GM10248 (cell line): ENCODE results near the gene EPB41L4B.

ENCODE experiments used
- CTCF ChIA-PET: fragments of 300-600 bp; sonication (Branson Sonifier 250); formaldehyde crosslinking; extraction: SDS; loops from one replicate; lab custom pipeline; 2021; ENCODE audit warnings: antibody characterized with exemption; lab: Yijun Ruan, JAX
- POLR2A ChIA-PET: fragments of 350-650 bp; sonication (Branson Sonifier 250); formaldehyde crosslinking; extraction: SDS; loops from one replicate; lab custom pipeline; 2020; ENCODE audit warnings: antibody characterized with exemption; lab: Yijun Ruan, JAX
- DNase-seq: peaks from one replicate; pipeline ENCODE4 v3.0.0; 2012; ENCODE audit errors: extremely low spot score
- TF ChIP-seq, protein P1 (sequence below): IDR thresholded peaks from 2 replicates; pipeline ENCODE4 v1.5.1; 2012; ENCODE audit warnings: mild to moderate bottlenecking, low read depth; ENCODE audit errors: extremely low read depth, missing control alignments, control extremely low read depth

The EPB41L4B gene

DNA sequence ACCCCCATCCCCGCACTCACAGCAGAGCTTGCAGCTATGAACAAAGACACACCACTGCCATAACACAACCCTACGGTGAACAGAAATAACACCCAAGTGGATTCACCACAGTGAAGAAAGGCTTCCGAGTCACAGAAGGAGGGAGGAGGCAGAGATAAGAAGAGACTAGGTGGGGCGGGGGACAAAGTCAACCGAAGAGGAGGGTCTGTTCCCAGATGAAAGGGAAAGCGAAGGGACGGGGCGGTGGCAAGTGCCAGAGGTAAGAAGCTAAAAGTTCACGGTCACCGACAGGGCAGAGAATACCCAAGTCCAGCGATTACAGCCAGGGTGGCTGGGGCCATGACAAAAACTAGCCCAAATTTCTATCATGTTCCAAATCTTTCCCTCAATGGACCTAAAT lies 21.0 kb downstream of the EPB41L4B start:
- CTCF ChIA-PET, result interaction anchor here (1.2 kb wide), 1 partner anchor 13 kb away, joined by 4 read pairs; no protein-coding TSS in a partner anchor
- POLR2A ChIA-PET, result no interaction called here
- DNase-seq, result no peak
- TF ChIP-seq, protein P1, sequence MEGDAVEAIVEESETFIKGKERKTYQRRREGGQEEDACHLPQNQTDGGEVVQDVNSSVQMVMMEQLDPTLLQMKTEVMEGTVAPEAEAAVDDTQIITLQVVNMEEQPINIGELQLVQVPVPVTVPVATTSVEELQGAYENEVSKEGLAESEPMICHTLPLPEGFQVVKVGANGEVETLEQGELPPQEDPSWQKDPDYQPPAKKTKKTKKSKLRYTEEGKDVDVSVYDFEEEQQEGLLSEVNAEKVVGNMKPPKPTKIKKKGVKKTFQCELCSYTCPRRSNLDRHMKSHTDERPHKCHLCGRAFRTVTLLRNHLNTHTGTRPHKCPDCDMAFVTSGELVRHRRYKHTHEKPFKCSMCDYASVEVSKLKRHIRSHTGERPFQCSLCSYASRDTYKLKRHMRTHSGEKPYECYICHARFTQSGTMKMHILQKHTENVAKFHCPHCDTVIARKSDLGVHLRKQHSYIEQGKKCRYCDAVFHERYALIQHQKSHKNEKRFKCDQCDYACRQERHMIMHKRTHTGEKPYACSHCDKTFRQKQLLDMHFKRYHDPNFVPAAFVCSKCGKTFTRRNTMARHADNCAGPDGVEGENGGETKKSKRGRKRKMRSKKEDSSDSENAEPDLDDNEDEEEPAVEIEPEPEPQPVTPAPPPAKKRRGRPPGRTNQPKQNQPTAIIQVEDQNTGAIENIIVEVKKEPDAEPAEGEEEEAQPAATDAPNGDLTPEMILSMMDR, result no peak

DNA sequence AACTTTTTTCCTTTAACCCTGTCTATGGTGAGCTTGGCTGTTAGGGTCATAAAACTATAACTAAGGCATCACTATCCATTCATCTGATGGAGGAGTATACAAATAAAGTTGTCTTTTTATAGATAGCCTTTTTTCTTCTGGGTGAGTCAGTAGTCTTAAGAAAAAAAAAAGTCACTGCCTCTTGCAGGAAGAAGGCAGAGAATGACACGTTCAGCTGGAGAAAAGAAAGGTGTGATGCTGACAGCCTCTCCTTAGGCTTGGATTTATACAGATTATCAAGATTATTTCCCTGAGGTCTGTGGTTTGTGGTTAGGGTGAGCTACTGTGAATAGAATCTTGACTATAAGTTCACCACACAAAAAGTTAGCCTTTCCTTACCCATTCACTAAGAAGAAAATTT lies 23.0 kb downstream of the EPB41L4B start:
- POLR2A ChIA-PET, result no interaction called here
- CTCF ChIA-PET, result no interaction called here
- no peak for DNase-seq
- TF ChIP-seq, protein P1, result no peak

DNA sequence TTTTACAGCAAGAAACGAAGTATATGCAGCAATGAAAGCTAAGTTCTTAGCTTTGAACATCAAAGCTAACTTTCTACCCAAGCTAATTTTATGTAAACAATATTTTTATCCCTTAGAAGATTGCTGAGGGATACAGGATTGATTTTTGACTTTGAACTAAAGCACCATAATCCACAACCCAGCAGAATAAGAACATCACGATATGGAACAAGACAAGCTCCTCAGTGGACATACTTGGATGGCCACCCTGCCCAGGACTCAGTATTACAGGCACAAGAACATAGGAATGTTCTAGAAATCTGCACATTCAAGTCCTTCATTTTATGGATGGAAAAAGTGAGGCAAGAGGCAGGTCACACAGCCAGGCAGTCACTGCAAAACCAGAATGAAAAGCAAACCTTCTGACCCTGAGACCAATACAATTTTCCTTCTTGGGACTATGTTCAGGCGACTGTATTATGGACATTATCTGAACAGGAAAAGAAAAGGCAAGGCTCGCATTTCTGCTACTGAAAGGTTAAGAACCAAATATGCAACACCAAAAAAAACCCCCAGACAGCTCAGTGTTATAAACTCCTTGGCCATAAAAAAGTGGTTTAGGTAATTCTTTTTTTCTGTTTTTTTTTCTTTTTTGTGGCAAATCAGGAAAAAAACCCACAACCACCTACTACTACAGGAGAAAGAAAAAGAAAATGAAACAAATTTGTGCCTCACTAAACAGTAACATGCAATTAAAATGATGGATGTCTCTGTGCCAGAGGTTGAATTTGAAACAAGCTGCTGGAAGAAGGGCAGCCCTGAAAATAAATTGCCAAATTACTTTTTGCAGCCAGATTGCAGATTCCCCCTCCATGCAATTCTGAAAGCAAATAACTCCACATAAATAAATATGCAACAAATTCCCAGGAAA lies 25.4 kb downstream of the EPB41L4B start:
- no peak for DNase-seq
- TF ChIP-seq, protein P1, result no peak
- CTCF ChIA-PET, result interaction anchor here (1.1 kb wide), 1 partner anchor 143 kb away, joined by 3 read pairs; no protein-coding TSS in a partner anchor
- POLR2A ChIA-PET, result no interaction called here

DNA sequence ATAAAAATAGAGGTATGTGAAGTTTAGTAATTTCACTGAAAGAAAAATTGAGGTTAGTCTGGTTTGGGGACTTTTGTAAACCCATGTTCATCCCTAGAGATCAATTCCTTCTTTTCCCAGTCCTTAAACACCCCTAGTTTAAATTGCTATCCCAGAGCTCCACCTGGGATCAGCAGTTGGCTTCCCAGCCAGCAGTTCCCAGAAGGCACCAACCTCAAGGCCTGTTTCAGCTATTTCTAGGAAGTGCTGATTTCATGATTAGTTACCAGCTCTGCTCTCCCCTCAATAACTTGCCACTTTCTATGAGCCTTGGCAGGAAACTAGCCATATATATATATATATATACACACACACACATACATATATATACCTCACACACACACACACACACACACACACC lies 30.5 kb downstream of the EPB41L4B start:
- POLR2A ChIA-PET, result interaction anchor here (0.7 kb wide), 1 partner anchor 21 kb away, joined by 4 read pairs; no protein-coding TSS in a partner anchor
- CTCF ChIA-PET, result no interaction called here
- no peak for DNase-seq
- TF ChIP-seq, protein P1, result no peak

DNA sequence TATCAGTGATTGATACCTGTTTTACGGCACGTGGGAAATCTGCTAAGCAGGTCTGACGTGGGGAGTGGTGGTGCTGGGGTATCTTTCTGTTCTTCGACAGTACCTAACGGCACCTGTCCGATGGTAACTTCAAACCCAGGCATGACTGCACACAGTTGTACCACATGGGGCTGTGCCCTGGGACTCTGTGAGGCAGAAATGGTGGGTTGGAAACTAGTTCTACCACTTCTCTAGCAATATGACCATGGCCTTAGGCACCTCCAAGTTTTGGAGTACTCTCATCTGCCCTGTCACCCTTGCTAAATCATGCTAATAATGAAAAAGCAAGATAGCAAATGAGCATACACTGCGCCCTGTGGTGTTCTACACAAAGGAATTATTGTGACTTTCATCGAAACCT lies 30.9 kb downstream of the EPB41L4B start:
- DNase-seq, result no peak
- TF ChIP-seq, protein P1, result no peak
- POLR2A ChIA-PET, result interaction anchor here (0.7 kb wide), 1 partner anchor 22 kb away, joined by 4 read pairs; no protein-coding TSS in a partner anchor
- CTCF ChIA-PET, result no interaction called here

DNA sequence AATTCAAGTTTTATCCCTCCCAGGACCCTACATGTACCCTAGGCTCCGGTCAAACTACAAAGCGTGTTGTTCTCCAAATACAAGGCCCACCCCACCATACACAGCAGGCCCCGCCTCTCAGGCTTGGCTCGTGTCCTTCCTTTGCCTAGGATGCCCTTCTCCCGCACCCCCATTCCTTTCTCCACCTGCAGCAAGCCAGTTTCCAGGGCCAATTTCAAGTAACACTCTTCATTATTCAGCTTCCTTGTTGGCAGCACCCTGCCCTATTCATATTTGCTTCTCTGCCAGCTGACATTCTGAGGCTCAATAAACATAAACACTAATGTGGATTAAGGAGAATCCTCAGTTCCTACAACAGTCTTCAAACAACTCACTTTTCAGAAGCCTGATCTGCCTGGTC lies 31.7 kb downstream of the EPB41L4B start:
- DNase-seq, result no peak
- ChIA-PET POLR2A (no interaction called here), CTCF (no interaction called here)
- TF ChIP-seq, protein P1, result no peak
